Middle frontal gyrus (tissue), 1 donor: ENCODE results near the gene DAGLA.
"Not testable (repeated sequence)": the region's sequence is repeated elsewhere in the genome, so short reads cannot be mapped to it uniquely, and the experiment has no call there.

Source experiments
- DNase-seq: peaks from one replicate; pipeline ENCODE4 v3.0.0-alpha.2; 2015; ENCODE audit warnings: low spot score; ENCODE audit errors: extremely low spot score

DAGLA gene

GRCh38 chr11:61679893-61680621 lies at the start of gene DAGLA:
Gene DAGLA (plus strand): TSS chr11:61680391. CDS start chr11:61720156, 39,765 bp downstream.
- peak; percentile 82 for DNase-seq

GRCh38 chr11:61632096-61632495 lies 48.1 kb upstream of the DAGLA start:
- no peak for DNase-seq

GRCh38 chr11:61635304-61635703 lies 44.9 kb upstream of the DAGLA start:
- no peak for DNase-seq

GRCh38 chr11:61635787-61636186 lies 44.4 kb upstream of the DAGLA start:
- no peak for DNase-seq

GRCh38 chr11:61636676-61637075 lies 43.5 kb upstream of the DAGLA start:
- DNase-seq, result no peak

GRCh38 chr11:61637277-61637676 lies 42.9 kb upstream of the DAGLA start:
- no peak for DNase-seq

GRCh38 chr11:61639816-61640443 lies 40.3 kb upstream of the DAGLA start:
- DNase-seq, result no peak

GRCh38 chr11:61642162-61642561 lies 38.0 kb upstream of the DAGLA start:
- DNase-seq, result no peak

- no peak for DNase-seq
Measured at GRCh38 chr11:61645179-61645868, 34.9 kb upstream of the DAGLA start.

GRCh38 chr11:61647529-61647928 lies 32.7 kb upstream of the DAGLA start:
- DNase-seq, result no peak

- no peak for DNase-seq
Measured at GRCh38 chr11:61650781-61651571, 29.2 kb upstream of the DAGLA start.

GRCh38 chr11:61652135-61652534 lies 28.1 kb upstream of the DAGLA start:
- DNase-seq, result no peak

GRCh38 chr11:61654397-61654829 lies 25.8 kb upstream of the DAGLA start:
- DNase-seq, result no peak

- DNase-seq, result not testable (repeated sequence)
Measured at GRCh38 chr11:61655266-61656159, 24.7 kb upstream of the DAGLA start.

GRCh38 chr11:61656347-61657077 lies 23.7 kb upstream of the DAGLA start:
- DNase-seq, result no peak

GRCh38 chr11:61657566-61658290 lies 22.5 kb upstream of the DAGLA start:
- DNase-seq, result no peak

- no peak for DNase-seq
Measured at GRCh38 chr11:61659413-61660196, 20.6 kb upstream of the DAGLA start.

GRCh38 chr11:61660997-61661396 lies 19.2 kb upstream of the DAGLA start:
- not testable (repeated sequence) for DNase-seq
